ENCODE results near the gene GOLGA6L6.
"Not testable (repeated sequence)": the region's sequence is repeated elsewhere in the genome, so short reads cannot be mapped to it uniquely, and the experiment has no call there.

DNA sequence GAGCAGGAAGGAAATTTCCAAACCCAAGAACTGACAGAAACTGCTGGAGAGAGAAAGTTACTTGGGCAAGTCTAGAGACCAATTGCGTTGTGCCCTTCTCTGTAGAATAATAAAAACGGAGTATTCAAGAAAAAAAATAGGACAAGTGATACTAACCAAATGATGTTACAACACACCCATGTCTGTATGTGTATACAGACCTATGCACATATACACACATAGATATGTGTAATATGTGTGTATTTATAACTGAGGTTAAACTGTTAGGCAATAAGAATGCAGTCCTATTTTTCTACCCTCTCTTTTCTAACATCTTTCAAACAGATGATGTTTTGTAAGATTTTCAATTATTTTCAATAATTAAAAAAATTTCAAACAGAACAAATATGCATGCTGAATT is 48.5 kb upstream of the GOLGA6L6 start:
- TF ChIP-seq, protein P1, sequence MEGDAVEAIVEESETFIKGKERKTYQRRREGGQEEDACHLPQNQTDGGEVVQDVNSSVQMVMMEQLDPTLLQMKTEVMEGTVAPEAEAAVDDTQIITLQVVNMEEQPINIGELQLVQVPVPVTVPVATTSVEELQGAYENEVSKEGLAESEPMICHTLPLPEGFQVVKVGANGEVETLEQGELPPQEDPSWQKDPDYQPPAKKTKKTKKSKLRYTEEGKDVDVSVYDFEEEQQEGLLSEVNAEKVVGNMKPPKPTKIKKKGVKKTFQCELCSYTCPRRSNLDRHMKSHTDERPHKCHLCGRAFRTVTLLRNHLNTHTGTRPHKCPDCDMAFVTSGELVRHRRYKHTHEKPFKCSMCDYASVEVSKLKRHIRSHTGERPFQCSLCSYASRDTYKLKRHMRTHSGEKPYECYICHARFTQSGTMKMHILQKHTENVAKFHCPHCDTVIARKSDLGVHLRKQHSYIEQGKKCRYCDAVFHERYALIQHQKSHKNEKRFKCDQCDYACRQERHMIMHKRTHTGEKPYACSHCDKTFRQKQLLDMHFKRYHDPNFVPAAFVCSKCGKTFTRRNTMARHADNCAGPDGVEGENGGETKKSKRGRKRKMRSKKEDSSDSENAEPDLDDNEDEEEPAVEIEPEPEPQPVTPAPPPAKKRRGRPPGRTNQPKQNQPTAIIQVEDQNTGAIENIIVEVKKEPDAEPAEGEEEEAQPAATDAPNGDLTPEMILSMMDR (conservative IDR thresholded peaks at IDR 0.05; ENCODE audit: low read depth, low read length), result not testable (repeated sequence)
- TF ChIP-seq EZH2 (IDR thresholded peaks at IDR 0.05; ENCODE audit: low read length, unreplicated experiment); EZH2phosphoT487 (IDR thresholded peaks at IDR 0.05; ENCODE audit: borderline replicate concordance, low read length): not testable (repeated sequence)

Data from PC-3 (cell line).